ENCODE results near the gene PIK3CG.
"Not testable (repeated sequence)": the region's sequence is repeated elsewhere in the genome, so short reads cannot be mapped to it uniquely, and the experiment has no call there.

PIK3CG gene

DNA sequence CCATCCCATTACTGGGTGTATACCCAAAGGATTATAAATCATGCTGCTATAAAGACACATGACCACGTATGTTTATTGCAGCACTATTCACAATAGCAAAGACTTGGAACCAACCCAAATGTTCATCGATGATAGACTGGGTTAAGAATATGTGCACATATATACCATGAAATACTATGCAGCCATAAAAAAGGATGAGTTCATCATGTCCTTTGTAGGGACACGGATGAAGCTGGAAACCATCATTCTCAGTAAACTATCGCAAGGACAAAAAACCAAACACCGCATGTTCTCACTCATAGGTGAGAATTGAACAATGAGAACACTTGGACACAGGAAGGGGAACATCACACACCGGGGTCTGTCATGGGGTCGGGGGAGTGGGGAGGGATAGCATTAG lies 73.0 kb downstream of the PIK3CG start:
- DNase-seq (ENCODE audit: low read depth, low spot score) = not testable (repeated sequence)

DNA sequence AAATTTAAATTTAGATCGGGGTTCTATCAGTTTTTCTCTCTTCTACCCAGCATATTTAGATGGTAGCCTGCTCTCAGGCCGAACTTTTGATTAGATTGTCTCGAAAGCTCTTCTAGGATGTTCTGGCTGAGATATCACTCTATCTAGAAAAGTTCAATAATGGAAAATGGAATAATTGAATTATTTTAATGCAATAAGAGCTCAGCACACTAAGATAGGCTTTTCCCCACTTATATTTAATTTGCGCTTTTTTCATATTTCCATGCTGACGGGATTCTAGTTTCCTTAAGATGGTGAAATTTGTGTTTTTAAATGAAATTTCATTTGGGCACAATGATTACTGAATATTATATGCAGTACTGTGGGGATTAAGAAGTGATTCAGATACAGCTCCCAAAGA lies 73.7 kb downstream of the PIK3CG start:
- no peak for DNase-seq (ENCODE audit: low read depth, low spot score)

DNA sequence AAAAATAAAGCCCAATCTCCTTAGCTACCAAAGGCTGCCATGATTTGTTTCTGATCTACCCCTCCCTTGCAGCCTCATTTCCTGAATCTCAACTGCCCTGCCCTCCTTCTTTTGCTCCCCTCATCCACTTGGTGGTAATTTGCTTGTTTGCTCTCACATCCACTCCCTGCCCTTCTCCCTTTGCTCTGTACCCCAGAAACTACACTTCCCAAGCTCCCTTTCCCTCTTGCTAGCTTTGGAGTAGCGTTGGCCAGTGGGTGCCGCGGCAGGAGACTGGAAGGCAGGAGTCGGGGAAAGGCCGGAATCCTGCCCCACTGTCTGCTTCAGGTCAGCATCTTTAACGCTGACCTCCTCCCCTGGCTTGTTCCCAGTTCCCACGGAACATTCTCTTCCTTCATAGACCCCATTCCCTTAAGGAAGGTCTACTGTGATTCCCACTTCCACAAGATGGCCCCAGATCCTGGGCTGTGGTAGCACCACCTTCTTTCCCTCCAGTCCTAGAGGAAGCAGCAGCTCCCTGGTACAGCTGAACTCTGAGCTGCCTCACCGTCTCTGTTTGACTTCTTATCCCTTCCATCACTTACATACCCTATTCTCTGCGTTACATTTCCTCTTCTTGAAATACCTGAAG lies 79.1 kb downstream of the PIK3CG start:
- no peak for DNase-seq (ENCODE audit: low read depth, low spot score)

DNA sequence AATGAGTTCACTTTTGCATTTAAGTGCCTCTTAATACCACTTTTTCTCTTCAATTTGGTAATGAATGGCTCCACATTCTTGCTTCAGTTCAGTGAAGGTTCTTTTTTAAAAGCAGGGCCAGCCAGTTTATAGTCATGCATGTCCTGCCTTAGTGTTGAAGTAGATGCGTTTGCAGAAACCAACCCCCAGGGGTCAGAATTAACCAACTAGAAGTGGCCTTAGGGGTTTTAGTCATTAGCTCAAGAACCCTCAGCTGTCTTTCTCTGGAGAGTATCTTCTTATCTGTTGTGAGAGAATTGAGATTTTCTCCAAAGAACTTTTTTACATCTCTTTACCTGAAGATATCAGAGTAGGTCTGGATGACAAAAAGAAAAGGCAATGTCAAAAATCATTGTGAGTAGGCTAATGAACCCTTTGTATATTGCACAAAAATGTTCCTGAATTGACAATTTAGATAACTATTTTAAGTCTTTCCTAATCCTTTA lies 82.2 kb downstream of the PIK3CG start:
- no peak for DNase-seq (ENCODE audit: low read depth, low spot score)

DNA sequence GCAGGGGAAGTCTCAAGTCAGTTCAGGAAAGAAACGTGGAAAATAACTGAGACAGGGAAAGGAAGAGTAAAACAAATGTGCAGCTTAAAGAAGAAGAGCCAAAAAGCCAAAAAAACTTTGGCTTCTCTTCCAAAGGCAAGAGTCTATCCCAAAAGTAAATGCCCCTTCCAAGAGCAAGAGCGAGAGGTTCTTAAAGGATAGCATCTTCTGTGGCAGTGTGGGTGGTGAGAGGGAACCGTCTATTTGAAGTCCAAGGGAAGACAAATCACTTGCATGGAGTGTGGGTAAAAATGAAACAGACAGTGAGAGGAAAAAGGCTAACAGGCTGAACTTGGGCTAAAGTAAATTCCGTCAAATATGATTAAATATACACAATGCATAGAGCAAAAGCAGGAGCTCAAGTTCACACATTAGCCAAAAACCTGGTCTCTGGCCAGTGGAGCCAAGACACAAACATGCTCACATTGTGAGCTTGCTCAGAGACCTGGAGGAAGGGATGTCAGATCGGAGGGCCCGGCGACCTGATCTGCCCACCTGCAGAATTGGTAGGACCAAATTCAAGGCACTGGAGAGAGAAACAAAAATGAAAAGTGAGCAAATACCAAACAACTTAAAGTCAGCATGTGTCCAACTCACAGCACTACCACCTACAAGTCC lies 87.0 kb downstream of the PIK3CG start:
- DNase-seq (ENCODE audit: low read depth, low spot score) = no peak

DNA sequence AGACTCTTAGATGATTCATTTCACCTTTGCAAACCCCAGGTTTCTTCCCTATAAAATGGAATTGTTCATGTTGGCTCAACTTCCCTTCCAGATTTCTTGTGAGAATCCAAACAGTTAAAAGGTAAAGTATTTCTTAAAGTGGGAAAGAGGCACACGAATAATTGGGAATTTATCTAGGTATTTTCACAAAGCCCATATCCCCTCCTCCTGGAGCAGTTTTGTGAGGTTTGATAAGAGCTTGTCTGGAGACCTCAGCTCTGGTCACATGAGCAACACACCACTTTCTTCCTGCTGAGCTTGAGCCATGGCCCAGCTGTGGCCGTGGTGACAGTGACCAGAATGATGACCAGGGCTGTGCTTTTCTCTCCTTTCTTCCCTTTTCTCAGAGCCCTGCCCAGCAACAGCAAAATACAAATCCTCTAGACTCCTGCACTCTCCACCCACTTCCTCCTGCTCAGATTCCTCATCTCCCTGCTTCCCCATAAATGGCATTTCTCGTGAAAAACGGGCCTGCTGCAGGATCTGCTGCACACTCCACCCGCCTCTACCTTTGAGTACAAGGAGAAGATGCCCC lies 87.7 kb downstream of the PIK3CG start:
- DNase-seq (ENCODE audit: low read depth, low spot score) = no peak

DNA sequence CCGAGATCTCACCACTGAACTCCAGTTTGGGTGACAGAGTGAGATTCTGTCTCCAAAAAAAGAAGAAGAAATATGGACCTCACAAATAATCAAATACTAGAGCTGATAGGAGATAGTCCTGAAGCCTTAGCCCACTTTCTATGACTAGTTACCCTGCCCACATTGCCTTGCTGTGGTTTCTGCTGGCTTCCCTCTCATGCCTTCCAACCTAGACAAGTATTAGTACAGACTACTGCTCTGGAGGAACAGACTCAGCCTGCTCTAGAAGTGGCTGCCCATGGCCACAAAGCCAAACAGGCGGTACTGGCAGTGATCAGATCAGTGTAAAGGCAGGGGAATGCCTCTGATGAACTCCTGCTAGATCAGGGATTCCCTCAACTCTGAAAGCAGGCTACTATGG lies 89.8 kb downstream of the PIK3CG start:
- no peak for DNase-seq (ENCODE audit: low read depth, low spot score)

DNA sequence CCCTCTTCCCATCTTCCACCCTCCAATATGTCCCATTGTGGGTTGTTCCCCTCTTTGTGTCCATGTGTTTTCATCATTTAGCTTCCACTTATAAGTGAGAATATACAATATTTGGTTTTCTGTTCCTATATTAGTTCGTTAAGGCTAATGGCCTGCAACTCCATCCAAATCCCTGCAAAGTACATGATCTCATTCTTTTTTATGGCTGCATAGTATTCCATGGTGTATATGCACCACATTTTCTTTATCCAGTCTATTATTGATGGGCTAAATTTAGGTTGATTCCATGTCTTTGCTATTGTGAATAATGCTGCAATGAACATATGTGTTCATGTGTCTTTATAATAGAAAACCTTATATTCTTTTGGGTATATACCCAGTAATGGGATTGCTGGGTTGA lies 90.8 kb downstream of the PIK3CG start:
- not testable (repeated sequence) for DNase-seq (ENCODE audit: low read depth, low spot score)
